ENCODE measurements around the gene NCL.
"Not testable (repeated sequence)": the region's sequence is repeated elsewhere in the genome, so short reads cannot be mapped to it uniquely, and the experiment has no call there.

DNA sequence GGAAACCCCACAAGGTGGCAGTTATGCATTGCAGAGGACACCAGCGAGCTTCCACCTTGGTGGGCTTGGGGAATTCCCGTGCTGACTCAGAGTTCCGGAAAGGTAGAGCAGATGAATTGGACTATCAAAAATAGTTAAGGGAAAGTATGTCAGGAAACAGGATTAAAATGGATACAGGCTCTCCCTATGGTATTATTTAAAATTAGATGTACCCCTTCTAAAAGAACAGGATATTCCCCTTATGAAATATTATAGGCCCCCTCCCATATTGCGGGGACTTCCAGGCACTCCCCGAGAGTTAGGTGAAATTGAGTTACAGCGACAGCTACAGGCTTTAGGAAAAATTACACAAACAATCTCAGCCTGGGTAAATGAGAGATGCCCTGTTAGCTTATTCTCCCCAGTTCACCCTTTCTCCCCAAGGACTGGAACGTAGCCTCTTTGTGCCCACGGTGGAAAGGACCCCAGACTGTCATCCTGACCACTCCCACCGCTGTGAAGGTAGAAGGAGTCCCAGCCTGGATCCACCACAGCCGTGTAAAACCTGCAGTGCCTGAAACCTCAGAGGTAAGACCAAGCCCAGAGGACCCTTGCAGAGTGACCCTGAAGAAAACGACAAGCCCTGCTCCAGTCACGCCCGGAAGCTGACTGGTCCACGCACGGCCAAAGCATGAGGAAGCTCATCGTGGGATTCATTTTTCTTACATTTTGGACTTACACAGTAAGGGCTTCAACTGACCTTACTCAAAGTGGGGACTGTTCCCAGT is 58.5 kb downstream of the NCL start:
- not testable (repeated sequence) for TF ChIP-seq POLR2A, TAF1 (IDR thresholded peaks at IDR 0.05; ENCODE audit: low read depth, low read length)
